AG10803 (cell line): ENCODE data around the gene KBTBD7.

Experiments used
- DNase-seq: peaks from one replicate; pipeline ENCODE4 v3.0.0; 2010; ENCODE audit warnings: low read depth
- H3K4me3 ChIP-seq: 2 replicates; pipeline ENCODE4 v1.5.1; 2011; ENCODE audit warnings: mild to moderate bottlenecking, low read length, control low read depth
- TF ChIP-seq, protein P1 (sequence below): conservative IDR thresholded peaks from 2 replicates; pipeline ENCODE4 v1.5.1; 2011; ENCODE audit warnings: mild to moderate bottlenecking, low read length, control low read depth, inconsistent platforms

KBTBD7 gene

GRCh38 chr13:41156620-41157019 is 37.7 kb downstream of the KBTBD7 start:
- H3K4me3 ChIP-seq: no peak overlapping the region
- TF ChIP-seq, protein P1, sequence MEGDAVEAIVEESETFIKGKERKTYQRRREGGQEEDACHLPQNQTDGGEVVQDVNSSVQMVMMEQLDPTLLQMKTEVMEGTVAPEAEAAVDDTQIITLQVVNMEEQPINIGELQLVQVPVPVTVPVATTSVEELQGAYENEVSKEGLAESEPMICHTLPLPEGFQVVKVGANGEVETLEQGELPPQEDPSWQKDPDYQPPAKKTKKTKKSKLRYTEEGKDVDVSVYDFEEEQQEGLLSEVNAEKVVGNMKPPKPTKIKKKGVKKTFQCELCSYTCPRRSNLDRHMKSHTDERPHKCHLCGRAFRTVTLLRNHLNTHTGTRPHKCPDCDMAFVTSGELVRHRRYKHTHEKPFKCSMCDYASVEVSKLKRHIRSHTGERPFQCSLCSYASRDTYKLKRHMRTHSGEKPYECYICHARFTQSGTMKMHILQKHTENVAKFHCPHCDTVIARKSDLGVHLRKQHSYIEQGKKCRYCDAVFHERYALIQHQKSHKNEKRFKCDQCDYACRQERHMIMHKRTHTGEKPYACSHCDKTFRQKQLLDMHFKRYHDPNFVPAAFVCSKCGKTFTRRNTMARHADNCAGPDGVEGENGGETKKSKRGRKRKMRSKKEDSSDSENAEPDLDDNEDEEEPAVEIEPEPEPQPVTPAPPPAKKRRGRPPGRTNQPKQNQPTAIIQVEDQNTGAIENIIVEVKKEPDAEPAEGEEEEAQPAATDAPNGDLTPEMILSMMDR: no peak
- DNase-seq: no peak

- DNase-seq: no peak
- TF ChIP-seq, protein P1: no peak
- H3K4me3 ChIP-seq: no peak overlapping the region
Measured at GRCh38 chr13:41154042-41154441, 40.3 kb downstream of the KBTBD7 start.

DNA sequence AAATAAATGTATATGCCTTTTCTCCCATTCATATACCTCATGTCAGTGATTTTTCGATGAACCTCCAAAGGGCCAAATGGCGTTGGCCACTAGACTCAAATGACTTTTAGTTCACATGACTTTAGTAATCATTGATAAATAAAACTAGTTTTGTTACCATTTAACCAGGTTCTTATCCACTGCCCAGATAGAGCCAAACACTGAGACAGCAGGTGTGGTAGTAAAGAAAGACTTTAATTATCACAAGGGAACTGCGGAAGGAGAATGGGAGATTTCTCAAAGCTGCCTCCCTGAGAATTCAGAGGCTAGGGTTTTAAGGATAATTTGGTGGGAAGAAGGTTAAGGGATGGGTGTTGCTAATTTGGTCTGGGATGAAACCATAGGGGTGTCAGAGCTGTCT is 42.4 kb downstream of the KBTBD7 start:
- DNase-seq: no peak
- TF ChIP-seq, protein P1: no peak
- H3K4me3 ChIP-seq: no peak overlapping the region

- TF ChIP-seq, protein P1: no peak
- no peak for DNase-seq
- H3K4me3 ChIP-seq: no peak overlapping the region
Measured at GRCh38 chr13:41150058-41150457, 44.3 kb downstream of the KBTBD7 start.

DNA sequence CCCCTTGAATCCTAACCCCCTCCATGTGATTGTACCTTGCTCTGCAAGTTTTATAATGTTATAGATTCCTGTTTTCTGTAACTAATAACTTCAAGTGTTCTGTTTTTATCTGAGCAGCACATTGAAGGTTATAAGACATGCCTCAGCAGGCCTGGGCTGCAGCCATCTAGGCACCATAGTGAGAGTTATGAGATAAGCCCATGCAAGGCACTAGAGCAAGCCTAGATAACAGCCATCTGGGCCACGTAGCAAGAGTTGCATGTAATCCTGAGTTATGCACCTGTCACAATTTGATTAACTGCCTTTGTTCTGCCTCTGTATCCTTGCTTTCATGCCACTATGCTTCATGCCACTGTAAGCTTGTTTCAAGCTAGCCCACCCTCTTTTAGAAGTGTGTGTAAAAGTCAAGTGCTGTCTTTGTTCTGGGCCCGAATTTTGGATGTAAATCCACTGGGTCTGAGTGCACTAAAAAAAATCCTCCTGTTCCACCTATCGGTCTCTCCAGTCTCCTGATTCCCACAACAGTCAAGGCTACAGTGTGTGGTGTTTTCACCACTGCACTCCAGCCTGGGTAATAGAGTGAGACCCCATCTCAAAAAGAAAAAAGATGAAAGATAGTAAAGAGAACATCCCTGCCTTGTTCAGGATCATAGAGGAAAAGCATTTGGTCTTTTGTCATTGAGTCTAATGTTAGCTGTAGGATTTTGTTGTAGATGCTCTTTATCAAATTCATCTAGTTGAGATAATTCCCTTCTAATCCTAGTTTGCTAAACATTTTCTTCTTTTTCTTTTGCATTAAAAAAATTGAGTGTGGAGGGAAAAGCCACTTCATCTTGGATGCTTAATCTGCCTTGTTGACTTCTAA is 45.7 kb downstream of the KBTBD7 start:
- TF ChIP-seq, protein P1: no peak
- H3K4me3 ChIP-seq: no peak overlapping the region
- no peak for DNase-seq

DNA sequence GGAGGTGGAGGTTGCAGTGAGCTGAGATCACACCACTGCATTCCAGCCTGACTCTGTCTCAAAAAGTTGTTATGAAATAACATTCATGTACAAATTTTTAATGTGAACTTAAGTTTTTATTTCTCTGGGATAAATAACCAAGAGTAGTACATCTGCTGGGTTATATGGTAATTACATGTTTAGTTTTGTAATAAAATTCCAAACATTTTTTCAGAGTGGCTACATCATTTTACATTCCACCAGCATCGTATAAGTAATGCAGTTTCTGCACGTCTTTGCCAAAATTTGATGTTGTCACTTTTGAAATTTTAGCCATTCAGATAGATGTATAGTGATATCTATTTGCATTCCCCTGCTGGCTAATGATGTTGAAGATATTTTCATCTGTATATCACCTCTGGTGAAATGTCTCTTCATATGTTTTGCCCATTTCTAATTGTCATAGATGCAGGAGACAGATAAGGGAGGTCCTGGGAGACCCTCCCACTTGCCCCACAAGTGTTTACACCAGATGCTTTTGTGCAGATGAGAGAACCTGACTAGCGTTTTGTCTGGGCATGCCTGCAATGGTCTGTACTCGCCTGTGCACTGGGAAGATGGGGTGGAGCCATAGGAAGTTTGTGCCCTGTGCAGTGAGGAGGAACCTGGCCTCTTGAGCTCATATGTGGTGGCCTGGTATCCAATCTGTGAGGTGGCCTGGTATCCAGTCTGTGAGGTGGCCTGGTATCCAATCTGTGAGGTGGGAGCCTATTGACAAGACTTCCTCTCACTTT is 49.0 kb downstream of the KBTBD7 start:
- TF ChIP-seq, protein P1: no peak
- H3K4me3 ChIP-seq: no peak overlapping the region
- peak; percentile 65 for DNase-seq
